ENCODE data around the gene GGTLC1.
"Not testable (repeated sequence)": the region's sequence is repeated elsewhere in the genome, so short reads cannot be mapped to it uniquely, and the experiment has no call there.

Gene GGTLC1

GRCh38 chr20:23994001-23994633, 5.5 kb upstream of the GGTLC1 start:
- not testable (repeated sequence) for DNase-seq

- not testable (repeated sequence) for DNase-seq
Measured at GRCh38 chr20:23993440-23993839, 4.9 kb upstream of the GGTLC1 start.

GRCh38 chr20:23990296-23990695, 1.7 kb upstream of the GGTLC1 start:
- not testable (repeated sequence) for DNase-seq

- DNase-seq, result not testable (repeated sequence)
Measured at GRCh38 chr20:23988966-23989365, 387 bp upstream of the GGTLC1 start.

- not testable (repeated sequence) for DNase-seq
Measured at GRCh38 chr20:23986716-23987115, 1.9 kb downstream of the GGTLC1 start.

GRCh38 chr20:23986310-23986709, 2.3 kb downstream of the GGTLC1 start:
- DNase-seq, result not testable (repeated sequence)

- DNase-seq, result not testable (repeated sequence)
Measured at GRCh38 chr20:23985790-23986225, 2.8 kb downstream of the GGTLC1 start.

- DNase-seq, result not testable (repeated sequence)
Measured at GRCh38 chr20:23985066-23985789, 3.4 kb downstream of the GGTLC1 start.

GRCh38 chr20:23984476-23985023, 4.0 kb downstream of the GGTLC1 start:
- not testable (repeated sequence) for DNase-seq

- not testable (repeated sequence) for DNase-seq
Measured at GRCh38 chr20:23982112-23983018, 6.2 kb downstream of the GGTLC1 start.

- not testable (repeated sequence) for DNase-seq
Measured at GRCh38 chr20:23981526-23981925, 7.1 kb downstream of the GGTLC1 start.

- peak; percentile 62 for DNase-seq
Measured at GRCh38 chr20:23981014-23981413, 7.6 kb downstream of the GGTLC1 start.

- not testable (repeated sequence) for DNase-seq
Measured at GRCh38 chr20:23979899-23980811, 8.4 kb downstream of the GGTLC1 start.

- not testable (repeated sequence) for DNase-seq
Measured at GRCh38 chr20:23979380-23979779, 9.2 kb downstream of the GGTLC1 start.

GRCh38 chr20:23978457-23978856, 10.1 kb downstream of the GGTLC1 start:
- not testable (repeated sequence) for DNase-seq

- DNase-seq, result no peak
Measured at GRCh38 chr20:23974966-23975365, 13.6 kb downstream of the GGTLC1 start.

GRCh38 chr20:23971310-23971709, 17.3 kb downstream of the GGTLC1 start:
- no peak for DNase-seq

GRCh38 chr20:23970049-23970448, 18.5 kb downstream of the GGTLC1 start:
- no peak for DNase-seq

- no peak for DNase-seq
Measured at GRCh38 chr20:23967616-23967979, 21.0 kb downstream of the GGTLC1 start.

GRCh38 chr20:23966927-23967615, 21.5 kb downstream of the GGTLC1 start:
- no peak for DNase-seq

GRCh38 chr20:23966298-23966697, 22.3 kb downstream of the GGTLC1 start:
- DNase-seq, result no peak
